ENCODE measurements around the gene CASQ1. TPM values are rescaled to one million over a fixed set of nuclear protein-coding genes. Genes with fewer than 3 reads are reported as not detected.

The CASQ1 gene
- total RNA-seq, 1 donor from 2014 or later, result not detected

DNA sequence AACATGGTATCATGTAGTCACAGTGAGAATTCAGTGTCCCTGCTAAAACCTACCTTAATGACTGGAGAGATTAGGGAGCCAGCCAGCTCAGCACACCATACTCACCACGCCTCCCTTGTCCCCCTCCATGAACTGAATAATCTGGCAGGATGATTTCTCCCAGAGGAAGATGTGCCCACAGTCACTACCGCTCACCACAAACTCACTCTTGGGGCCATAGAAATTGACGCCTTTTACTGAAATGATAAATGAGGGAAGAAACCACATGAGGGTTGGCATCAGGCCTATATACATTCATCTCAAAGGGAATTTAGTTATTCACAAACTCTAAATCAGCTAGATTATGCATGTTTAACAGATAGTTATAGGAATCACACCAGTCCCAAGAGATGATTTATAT is 32.2 kb downstream of the CASQ1 start:
- DNase-seq (ENCODE audit: extremely low read depth, low read depth, low spot score), result no peak

DNA sequence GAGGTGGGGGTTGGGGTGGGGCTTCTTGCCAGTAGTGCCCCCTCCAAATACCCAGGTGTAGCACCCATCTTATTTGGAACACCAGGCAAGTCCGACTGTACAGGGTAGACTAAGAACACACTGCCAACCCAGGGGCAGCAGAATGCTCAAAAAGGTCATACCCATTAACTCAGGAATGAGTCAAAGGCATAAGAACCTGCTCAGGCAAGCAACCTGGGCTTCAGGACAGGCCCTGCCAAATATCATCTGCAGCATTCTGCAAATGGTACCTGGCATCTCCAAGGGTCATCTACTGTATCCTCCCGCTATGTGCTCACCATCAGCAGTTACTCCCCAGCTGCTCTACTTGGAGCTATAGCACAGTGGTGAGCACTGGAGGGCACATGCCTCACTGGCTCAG is 34.2 kb downstream of the CASQ1 start:
- DNase-seq (ENCODE audit: extremely low read depth, low read depth, low spot score), result no peak

DNA sequence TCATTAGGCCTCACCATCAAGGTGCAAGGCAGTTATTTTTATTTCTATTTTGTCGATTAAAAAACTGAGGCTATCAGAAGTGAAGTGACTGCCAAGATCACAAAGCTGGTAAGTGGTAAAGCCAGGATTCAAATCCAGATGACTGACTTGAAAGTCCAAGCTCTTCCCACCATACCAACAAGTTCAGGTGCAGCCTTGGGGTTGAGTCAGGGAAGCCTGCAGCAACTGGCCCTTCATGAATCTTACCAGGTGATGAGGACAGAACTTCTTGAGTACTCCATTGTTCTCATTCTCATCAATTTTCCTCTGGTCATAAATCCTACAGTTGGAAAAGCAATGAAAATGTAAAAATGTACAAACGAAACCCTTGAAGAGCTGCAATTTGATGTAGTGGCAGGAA is 35.0 kb downstream of the CASQ1 start:
- DNase-seq (ENCODE audit: extremely low read depth, low read depth, low spot score), result no peak

DNA sequence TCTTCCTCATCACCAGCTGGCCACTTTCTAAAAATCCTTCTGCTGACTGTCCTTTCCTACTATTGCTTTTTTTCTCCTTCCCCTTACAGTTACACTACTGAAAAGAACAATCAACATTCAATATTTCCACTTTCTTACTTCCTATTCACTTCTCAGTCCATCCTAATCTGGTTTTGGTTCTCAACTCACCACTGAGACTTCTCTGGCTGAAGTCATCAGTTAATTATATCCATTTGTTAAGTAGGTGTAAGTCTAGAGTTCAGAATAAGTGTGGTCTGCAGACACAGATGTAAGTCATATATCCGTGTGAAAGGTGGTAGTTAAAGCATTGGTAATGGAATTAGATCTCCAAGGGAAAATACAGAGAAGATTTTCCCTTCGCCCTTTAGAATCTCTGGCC is 36.2 kb downstream of the CASQ1 start:
- DNase-seq (ENCODE audit: extremely low read depth, low read depth, low spot score), result no peak

DNA sequence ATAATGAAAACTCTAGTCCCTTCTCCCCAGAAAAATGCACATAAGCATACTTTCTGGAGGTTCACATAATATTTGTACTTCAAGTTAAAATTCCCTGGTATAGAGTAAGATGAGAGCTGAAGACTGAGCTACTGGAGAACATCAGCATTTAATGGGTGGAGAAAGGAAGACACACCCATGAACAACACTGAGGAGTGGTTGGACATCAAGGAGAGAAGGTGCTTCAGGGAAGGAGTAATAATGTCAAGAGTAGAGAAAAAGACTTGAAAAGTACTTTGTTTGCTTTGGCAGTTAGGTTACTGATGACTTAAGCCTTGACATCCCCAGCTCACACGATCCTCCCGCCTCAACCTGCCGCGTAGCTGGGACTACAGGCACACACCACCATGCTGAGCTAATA is 36.7 kb downstream of the CASQ1 start:
- DNase-seq (ENCODE audit: extremely low read depth, low read depth, low spot score), result no peak

DNA sequence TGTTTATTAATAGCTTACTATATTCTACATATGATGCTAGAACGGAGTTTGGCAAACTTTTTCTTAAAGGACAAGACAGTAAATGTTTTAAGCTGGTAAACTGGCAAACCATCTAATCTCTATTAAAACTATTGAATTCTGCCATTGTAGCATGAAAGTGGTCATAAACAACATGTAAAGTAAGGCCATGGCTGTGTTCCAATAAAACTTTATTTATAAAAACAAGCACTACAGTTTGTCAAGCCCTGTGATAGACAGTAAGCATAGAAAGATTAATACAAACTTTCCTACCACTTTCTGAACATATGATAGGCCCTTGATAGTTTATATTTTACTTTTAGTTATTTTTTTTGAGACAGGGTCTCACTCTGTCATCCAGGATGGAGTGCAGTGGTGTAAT is 37.2 kb downstream of the CASQ1 start:
- DNase-seq (ENCODE audit: extremely low read depth, low read depth, low spot score), result no peak

DNA sequence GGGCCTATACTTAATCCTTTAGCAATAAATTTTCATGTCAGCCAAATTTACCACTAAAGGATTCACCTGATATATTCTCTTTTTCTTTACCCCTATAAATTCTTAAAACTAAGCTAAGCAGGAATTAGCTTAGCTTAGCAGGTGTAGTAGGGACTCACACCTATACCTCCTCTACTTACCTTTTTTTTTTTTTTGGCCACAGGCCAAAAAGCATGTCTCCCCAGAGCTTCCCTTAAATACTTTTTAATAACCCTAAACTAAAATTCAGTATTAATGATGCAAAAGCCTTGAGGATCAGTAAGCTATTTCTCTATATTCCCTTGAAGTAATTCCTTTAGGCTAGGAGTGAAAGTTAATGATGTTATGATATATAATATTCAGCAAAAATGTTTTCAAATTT is 38.1 kb downstream of the CASQ1 start:
- no peak for DNase-seq (ENCODE audit: extremely low read depth, low read depth, low spot score)

DNA sequence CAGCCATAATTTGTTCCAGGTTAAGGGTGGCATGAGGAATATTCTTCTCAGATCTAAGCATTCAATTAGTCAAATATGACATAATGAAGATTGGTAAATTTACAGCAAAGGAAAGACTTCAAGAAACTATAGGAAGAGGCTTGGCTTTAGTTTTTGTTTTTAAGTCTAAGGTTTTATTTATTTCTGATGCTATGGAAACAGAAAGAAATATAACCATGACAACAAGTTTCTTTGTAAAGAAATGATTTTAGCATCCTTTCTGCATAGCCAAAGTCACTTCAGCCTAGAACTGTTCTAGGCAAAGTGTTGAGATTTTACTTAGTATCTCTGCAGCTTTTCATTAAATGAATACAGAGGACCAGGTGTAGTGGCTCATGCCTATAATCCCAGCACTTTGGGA is 42.5 kb downstream of the CASQ1 start:
- DNase-seq (ENCODE audit: extremely low read depth, low read depth, low spot score), result no peak

DNA sequence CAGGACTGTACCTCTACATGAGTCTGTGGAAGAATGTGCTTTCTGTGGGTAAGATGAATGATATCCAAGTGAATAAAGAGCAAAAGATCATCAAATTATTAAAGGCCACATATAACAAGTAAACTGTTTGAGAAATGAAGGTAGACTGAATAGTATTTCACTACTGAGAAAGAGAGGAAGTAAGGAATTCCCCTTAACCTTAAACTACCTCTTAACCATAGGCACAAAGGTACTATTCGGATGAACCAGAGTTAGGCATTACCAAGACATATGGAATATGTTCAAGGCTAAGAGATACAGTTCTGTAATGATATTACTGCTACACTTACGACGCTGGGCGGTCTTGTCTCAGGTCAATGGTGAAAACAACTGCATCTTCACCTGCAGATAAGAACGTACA is 46.4 kb downstream of the CASQ1 start:
- DNase-seq (ENCODE audit: extremely low read depth, low read depth, low spot score), result no peak

DNA sequence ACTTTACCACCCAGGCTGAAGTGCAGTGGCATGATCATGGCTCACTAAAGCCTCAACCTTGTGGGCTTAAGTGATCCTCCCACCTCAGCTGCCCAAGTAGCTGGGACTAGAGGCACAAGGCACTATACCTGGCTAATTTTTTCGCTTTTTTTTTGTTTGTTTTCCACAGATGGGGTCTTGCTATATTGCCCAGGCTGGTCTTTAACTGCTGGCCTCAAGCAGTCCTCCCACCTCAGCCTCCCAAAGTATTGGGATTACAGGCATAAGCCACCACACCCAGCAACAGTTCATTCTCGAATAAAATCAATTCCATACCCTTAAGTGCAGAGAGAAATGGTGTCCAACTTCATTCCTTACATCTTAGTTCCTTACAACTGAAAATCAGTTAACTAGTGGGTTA is 47.2 kb downstream of the CASQ1 start:
- no peak for DNase-seq (ENCODE audit: extremely low read depth, low read depth, low spot score)

DNA sequence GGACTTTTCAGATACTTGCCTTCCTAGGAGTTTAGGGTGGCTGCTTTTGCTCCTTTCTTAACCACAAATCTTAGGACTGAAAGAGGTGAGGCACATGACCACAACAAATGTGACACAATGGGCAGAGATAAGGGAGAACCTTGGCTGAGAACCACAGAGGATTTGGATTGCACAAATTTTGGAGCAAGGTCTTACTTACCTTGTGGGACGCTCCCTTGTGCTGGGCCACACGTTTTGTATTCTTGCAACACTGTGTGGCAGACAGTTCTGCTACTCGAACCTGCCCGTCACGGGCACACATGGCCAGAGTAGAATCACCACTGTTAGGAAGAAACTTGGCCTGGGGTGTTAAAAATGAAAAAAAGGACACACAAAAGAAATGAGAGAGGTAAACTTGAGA is 48.0 kb downstream of the CASQ1 start:
- DNase-seq (ENCODE audit: extremely low read depth, low read depth, low spot score), result no peak

DNA sequence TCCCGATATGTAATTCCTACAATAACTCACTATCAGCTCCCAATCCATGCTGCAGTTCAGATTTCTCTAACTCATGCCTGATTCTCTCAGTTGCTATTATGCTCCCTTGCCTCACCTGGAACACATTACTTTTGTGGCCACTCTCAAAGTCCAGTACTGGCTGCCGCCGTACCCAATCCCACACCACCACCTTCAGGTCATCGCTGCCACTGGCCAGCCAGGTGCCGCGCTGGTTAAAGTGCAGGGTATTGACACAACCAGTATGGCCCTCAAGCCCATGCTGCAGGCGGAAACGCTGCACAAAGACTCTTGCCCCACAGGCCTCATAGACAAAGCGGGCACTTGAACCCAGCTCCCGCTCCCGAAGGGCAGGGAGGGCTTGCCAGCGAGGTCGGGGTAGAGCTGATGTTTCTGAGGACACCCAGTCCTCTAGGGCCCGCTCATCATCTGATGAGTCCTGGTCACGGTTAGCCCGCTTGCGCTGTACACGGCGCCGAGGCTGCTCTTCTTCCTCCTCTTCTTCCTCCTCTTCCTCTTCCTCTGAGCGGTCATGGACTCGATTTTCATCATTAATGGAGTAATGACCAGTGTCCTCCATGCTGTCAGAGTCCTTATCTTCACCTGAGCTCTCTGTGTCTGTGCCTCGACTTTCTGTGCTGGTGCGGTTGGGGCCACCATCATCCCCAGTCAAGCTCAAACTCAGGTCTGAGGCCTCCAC is 49.4 kb downstream of the CASQ1 start:
- no peak for DNase-seq (ENCODE audit: extremely low read depth, low read depth, low spot score)

DNA sequence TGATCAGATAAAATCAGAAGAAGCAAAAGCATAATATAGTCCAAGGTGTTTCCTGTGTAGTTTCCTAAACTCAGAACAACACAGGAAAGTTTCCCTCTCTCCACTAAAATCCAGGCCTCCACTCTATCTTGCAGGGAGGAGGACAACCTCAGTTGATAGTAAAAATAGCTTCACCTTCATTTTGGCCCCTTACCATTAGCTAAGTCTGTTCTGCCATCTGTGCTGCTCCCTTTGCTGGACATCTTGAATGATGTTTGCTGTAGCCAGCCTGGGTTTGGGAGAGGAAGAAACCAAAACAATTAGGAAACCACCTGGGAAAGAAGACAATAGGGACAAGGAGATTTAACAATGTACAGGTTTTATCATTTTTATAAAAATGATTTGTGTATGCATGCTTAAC is 53.4 kb downstream of the CASQ1 start:
- no peak for DNase-seq (ENCODE audit: extremely low read depth, low read depth, low spot score)

DNA sequence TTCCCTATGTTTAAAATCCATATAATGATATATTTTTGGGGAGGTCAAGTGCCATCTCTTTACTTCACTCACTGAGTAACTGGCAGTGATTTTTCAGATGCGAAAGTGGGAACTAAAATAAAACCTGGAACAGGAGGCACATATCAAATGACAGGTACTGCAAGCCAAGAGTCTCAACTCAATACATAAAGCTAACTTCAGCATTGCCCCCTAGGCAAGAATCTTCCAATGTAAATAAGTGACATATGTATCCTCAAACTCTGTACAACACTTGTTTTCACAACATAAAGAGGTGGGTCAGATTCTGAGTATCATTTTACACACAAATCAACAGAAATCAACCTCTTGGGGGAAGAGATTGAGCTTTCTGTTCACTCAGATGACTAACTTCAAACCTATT is 53.8 kb downstream of the CASQ1 start:
- DNase-seq (ENCODE audit: extremely low read depth, low read depth, low spot score), result no peak

DNA sequence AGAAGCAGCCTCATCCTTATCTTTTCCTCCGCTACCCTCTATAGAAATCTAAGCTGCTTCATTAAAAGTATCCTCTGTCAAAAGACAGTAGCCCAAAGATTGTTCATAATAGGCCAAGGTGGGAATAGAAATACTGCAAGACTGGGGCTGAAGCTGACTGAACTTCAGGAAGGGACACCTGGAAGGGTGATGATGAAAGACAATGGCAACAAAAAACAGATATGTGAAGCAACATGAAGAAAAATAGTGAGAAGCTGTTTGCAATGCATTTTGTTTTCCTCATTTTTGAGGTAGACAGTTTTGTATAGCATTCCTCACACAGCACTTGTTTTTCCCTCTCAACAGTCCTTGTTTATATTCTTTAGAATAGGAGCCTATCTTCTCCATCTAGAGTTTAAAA is 55.1 kb downstream of the CASQ1 start:
- no peak for DNase-seq (ENCODE audit: extremely low read depth, low read depth, low spot score)

DNA sequence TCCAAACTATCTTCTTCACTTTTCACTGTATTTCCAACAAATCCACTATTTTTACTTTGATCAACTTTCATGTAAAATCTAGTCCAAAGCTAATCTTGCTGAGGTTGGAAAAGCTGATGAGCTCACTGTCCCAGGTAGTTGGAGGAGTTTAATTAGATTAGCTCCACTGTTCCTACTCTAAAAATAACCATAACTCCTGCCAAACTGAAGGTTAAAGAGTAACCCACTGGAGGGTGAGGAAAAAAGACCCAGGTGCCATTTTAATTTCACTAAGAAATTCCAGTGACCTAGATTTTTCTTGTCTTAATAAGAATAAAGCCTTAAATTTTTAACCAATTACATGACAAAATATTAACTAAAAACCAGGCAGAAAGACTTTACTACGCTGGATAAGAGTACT is 56.7 kb downstream of the CASQ1 start:
- no peak for DNase-seq (ENCODE audit: extremely low read depth, low read depth, low spot score)

DNA sequence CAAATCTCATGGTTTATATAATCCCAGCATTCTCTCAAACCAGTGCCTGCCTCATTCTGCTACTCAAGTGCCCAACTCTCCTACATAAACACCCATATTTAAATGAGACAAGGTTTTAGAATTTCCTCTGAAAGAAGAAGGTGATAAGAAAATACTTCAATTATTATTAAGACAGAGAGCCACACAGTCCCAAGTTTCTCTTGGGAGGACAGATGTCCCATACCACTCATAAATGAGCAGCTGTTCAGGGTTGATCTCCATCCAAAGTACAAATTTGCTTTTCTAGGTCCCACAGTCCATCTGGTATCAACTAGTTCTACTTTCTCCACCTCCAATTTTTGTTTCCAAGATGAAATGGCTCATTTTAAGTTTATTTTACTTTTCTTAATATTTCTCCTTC is 60.6 kb downstream of the CASQ1 start:
- no peak for DNase-seq (ENCODE audit: extremely low read depth, low read depth, low spot score)

Other genes with a start within 250 kb of the CASQ1 start
- gene IGSF9, start 245.0 kb upstream of the CASQ1 start, total RNA-seq, result 0.05 and 0.06 TPM in 2 replicates
- gene SLAMF9, start 236.3 kb upstream of the CASQ1 start, total RNA-seq, result not detected in 2 replicates
- gene PIGM, start 158.6 kb upstream of the CASQ1 start, total RNA-seq, result 2.5 and 3.2 TPM in 2 replicates
- gene KCNJ10, start 120.4 kb upstream of the CASQ1 start, total RNA-seq, result not detected in 2 replicates
- not detected in 2 replicates for gene KCNJ9, start 109.0 kb upstream of the CASQ1 start, total RNA-seq
- gene IGSF8, start 92.0 kb upstream of the CASQ1 start, total RNA-seq, result 16.4 and 18.4 TPM in 2 replicates
- not detected in 2 replicates for gene ATP1A2, start 74.8 kb upstream of the CASQ1 start, total RNA-seq
- gene ATP1A4, start 39.0 kb upstream of the CASQ1 start, total RNA-seq, result not detected in 2 replicates
- 141 and 206 TPM in 2 replicates for gene PEA15, start 14.8 kb downstream of the CASQ1 start, total RNA-seq
- gene DCAF8, start 72.0 kb downstream of the CASQ1 start, total RNA-seq, result 59.4 and 84.9 TPM in 2 replicates
- 21.3 and 31.4 TPM in 2 replicates for gene PEX19, start 94.6 kb downstream of the CASQ1 start, total RNA-seq
- 178 and 193 TPM in 2 replicates for gene COPA, start 152.7 kb downstream of the CASQ1 start, total RNA-seq
- gene NCSTN, start 152.8 kb downstream of the CASQ1 start, total RNA-seq, result 141 and 156 TPM in 2 replicates
- gene NHLH1, start 176.5 kb downstream of the CASQ1 start, total RNA-seq, result 0.05 TPM in 1 of 2 replicates, not detected in the other
- gene VANGL2, start 210.0 kb downstream of the CASQ1 start, total RNA-seq, result 0.41 and 1.1 TPM in 2 replicates

All from glomerular endothelial cell (primary cell).